Measurements from ENCODE around the gene ABCB9. TPM values are rescaled to one million over a fixed set of nuclear protein-coding genes. Genes with fewer than 3 reads are reported as not detected.
A peak's percentile ranks its signal among the peaks of the same experiment; 100 is the strongest.

Gene ABCB9
- total RNA-seq, 4 donors from 2014 or later, result 2.3 to 8.4 (median 3.5) TPM

DNA sequence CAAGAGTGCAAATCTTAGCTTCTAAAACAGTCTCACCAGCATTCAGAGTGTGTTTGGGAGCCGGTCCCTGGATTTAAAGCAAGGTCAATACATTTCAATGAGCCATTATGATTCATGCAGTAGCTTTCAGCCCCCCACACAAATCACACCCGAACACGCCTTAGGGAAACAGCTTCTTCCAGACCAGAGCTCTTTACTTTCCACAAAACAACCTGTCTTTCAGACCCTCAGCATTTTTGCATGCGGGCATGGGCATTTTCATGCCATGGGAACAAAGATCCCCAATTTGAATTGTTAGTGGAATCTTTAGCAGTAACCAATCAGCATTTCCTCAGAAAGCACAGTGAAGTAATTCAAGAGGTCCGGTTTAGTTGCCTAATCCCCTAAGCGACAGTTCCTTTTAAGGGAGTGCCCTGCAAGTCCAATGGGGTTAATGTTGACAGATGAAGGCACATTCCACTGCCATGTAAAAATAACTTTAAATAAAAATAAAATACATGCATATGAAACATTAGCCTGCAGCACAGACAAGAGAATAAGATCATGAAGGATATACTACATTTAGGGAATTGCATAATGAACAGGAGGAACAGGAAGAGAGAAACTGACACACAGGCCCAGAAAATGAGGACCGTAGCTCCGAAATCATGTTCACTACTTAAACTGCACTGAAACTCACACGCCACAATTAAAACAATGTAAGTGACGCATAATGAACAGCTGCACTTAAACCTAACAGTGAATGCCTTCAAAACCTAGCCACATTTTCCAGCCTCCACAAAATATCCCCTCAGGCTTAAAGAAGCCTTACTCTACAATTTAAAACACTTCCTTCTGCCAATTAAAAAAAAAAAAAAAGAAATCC lies 74.4 kb downstream of the ABCB9 start:
- peaks cover 18 to 83% (median 52%) of the 10 kb centered on the region in 3 donors for H3K4me1 ChIP-seq
- TF ChIP-seq, protein P1, sequence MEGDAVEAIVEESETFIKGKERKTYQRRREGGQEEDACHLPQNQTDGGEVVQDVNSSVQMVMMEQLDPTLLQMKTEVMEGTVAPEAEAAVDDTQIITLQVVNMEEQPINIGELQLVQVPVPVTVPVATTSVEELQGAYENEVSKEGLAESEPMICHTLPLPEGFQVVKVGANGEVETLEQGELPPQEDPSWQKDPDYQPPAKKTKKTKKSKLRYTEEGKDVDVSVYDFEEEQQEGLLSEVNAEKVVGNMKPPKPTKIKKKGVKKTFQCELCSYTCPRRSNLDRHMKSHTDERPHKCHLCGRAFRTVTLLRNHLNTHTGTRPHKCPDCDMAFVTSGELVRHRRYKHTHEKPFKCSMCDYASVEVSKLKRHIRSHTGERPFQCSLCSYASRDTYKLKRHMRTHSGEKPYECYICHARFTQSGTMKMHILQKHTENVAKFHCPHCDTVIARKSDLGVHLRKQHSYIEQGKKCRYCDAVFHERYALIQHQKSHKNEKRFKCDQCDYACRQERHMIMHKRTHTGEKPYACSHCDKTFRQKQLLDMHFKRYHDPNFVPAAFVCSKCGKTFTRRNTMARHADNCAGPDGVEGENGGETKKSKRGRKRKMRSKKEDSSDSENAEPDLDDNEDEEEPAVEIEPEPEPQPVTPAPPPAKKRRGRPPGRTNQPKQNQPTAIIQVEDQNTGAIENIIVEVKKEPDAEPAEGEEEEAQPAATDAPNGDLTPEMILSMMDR (IDR thresholded peaks at IDR 0.05), result no peak
- TF ChIP-seq POLR2AphosphoS5 (IDR thresholded peaks at IDR 0.05) (no peak), EP300 (IDR thresholded peaks at IDR 0.05) (no peak), POLR2A (IDR thresholded peaks at IDR 0.05) (no peak)

GRCh38 chr12:122889761-122890520 lies 76.3 kb downstream of the ABCB9 start:
- H3K27ac ChIP-seq, result peak overlapping the region in 3 of 4 donors; percentile 13 to 94 (median 93)
- peaks cover 18 to 90% (median 55%) of the 10 kb centered on the region in 3 donors for H3K4me1 ChIP-seq
- WGBS, 2 donors (ENCODE audit: low coverage in 1 of 2), result 67 to 71% methylated on average over 11 to 13 of the region's 13 CpGs
- ATAC-seq, result no peak
- H3K9me3 ChIP-seq, result no peaks in the 10 kb centered on the region
- no peaks in the 10 kb centered on the region for H3K36me3 ChIP-seq
- no peak overlapping the region for H3K4me3 ChIP-seq
- no peak for TF ChIP-seq EP300 (IDR thresholded peaks at IDR 0.05)
- TF ChIP-seq, protein P1 (IDR thresholded peaks at IDR 0.05), result no peak
- no peak for TF ChIP-seq POLR2A (IDR thresholded peaks at IDR 0.05)
- TF ChIP-seq POLR2AphosphoS5 (IDR thresholded peaks at IDR 0.05), result no peak
- H3K27me3 ChIP-seq, result no peaks in the 10 kb centered on the region

More for the DNA sequence above, 74.4 kb downstream of the ABCB9 start:
- peak overlapping the region; percentile 13 to 27 for H3K4me3 ChIP-seq
- WGBS, 2 donors (ENCODE audit: low coverage in 1 of 2), result 14 to 18% methylated on average over 10 of the region's 10 CpGs
- peak overlapping the region; percentile 40 to 94 (median 82) for H3K27ac ChIP-seq
- H3K9me3 ChIP-seq, result no peaks in the 10 kb centered on the region
- ATAC-seq, result no peak
- no peaks in the 10 kb centered on the region for H3K36me3 ChIP-seq
- H3K27me3 ChIP-seq, result no peaks in the 10 kb centered on the region

DNA sequence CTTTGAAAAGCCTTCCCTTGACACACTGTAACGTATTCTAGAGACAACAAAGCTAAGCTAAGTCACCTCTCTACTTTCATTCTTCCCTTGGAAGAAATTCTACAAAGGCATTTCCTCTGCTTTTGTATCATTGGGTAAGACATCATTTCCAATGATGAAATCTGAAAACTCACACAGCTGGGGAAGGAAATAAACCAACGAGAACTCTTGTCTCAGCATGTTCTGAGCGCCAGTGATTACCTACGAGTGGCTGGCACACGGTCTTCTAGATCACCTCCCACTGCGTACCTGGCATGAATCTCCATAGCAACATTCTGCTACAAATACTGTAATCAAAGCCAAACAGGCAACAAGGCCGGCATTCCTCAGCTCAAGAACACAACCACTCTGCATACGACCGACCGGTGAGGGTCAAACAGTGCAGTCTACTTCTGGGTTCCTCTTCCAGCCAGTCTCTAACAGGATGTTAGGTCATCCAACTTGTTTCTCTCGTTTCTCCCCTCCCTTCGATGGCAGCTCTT lies 78.0 kb downstream of the ABCB9 start:
- H3K36me3 ChIP-seq, result no peaks in the 10 kb centered on the region
- peak; percentile 79 for ATAC-seq
- H3K4me1 ChIP-seq, result peaks cover 18 to 90% (median 44%) of the 10 kb centered on the region in 3 donors
- H3K27me3 ChIP-seq, result no peaks in the 10 kb centered on the region
- 17 to 23% methylated on average over 12 of the region's 12 CpGs for WGBS, 2 donors (ENCODE audit: low coverage in 1 of 2)
- peak overlapping the region; percentile 3 to 6 for H3K4me3 ChIP-seq
- no peaks in the 10 kb centered on the region for H3K9me3 ChIP-seq
- H3K27ac ChIP-seq, result peak overlapping the region; percentile 66 to 94 (median 88)
- TF ChIP-seq POLR2A (IDR thresholded peaks at IDR 0.05), result peak in 1 of 2 donors; percentile 9
- TF ChIP-seq, protein P1 (IDR thresholded peaks at IDR 0.05), result no peak
- peak; percentile 17 for TF ChIP-seq POLR2AphosphoS5 (IDR thresholded peaks at IDR 0.05)
- no peak for TF ChIP-seq EP300 (IDR thresholded peaks at IDR 0.05)

DNA sequence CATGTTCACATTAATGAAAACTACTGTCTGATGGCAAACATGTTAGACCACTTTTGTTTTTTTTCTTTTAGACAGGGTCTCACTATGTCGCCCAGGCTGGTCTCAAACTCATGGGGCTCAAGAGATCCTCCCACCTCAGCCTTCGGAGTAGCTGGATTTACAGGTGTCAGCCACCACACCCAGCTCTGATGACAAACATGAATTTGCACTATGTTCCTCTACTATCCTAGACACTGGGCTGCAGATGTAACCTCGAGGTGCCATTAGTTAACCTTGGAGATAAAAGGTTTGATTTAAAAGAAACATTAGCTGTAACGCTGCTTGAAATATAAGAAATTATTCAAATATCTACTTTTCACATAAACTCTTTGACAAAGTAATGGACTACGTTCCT lies 78.4 kb downstream of the ABCB9 start:
- TF ChIP-seq, protein P1 (IDR thresholded peaks at IDR 0.05), result no peak
- TF ChIP-seq EP300 (IDR thresholded peaks at IDR 0.05) (no peak), POLR2AphosphoS5 (IDR thresholded peaks at IDR 0.05) (no peak)
- Histone ChIP-seq H3K27me3 (no peaks in the 10 kb centered on the region), H3K9me3 (no peaks in the 10 kb centered on the region), H3K4me1 (peaks cover 18 to 90% (median 44%) of the 10 kb centered on the region in 3 donors), H3K36me3 (no peaks in the 10 kb centered on the region), H3K4me3 (peak overlapping the region in 1 of 2 donors; percentile 6), H3K27ac (peak overlapping the region; percentile 66 to 94 (median 88))
- 80 to 87% methylated on average over 5 of the region's 5 CpGs for WGBS, 2 donors (ENCODE audit: low coverage in 1 of 2)
- ATAC-seq, result no peak

Data from gastroesophageal sphincter (tissue), 4 donors.